ENCODE data around the gene ABHD18. TPM values are rescaled to one million over a fixed set of nuclear protein-coding genes. Genes with fewer than 3 reads are reported as not detected.
A peak's percentile ranks its signal among the peaks of the same experiment; 100 is the strongest.
"Not testable (repeated sequence)": the region's sequence is repeated elsewhere in the genome, so short reads cannot be mapped to it uniquely, and the experiment has no call there.

ABHD18 gene
- 10 to 100 TPM; 23.5 to 24.6 TPM for total RNA-seq
- polyA plus RNA-seq = 10 to 100 TPM; 10.2 to 10.6 TPM

GRCh38 chr4:127965062-127965802 is at the start of gene ABHD18, which contains the start of gene MFSD8:
Gene ABHD18 (plus strand): TSS chr4:127965406. CDS start chr4:127982956, 17,550 bp downstream.
Gene MFSD8 (minus strand): TSS chr4:127965173. CDS start chr4:127965133, 40 bp downstream.
- Mint-ChIP-seq H3K4me1 (peaks cover 27 to 58% (median 43%) of the 10 kb centered on the region in 4 donors), H3K9me3 (no peaks in the 10 kb centered on the region), H3K4me3 (peak within 1 kb of the TSS; percentile 89 to 98 (median 96)), H3K36me3 (peaks cover 3 to 29% of the 10 kb centered on the region in 2 donors), H3K27ac (peak within 1 kb of the TSS; percentile 86 to 98 (median 97)), H3K27me3 (no peaks in the 10 kb centered on the region)
- H3K4me3 ChIP-seq (ENCODE audit: low read length in 2 of 2) = peak within 1 kb of the TSS; percentile 90 to 91
- H3K27me3 ChIP-seq (ENCODE audit: insufficient read depth, low read length) = no peaks in the 10 kb centered on the region
- intact Hi-C loops (cut with micrococcal nuclease) = loop anchor here (1.0 to 5.0 kb wide), 7 partner anchors 18 to 1128 kb away; partner anchors contain the start of genes HSPA4L, JADE1, LARP1B and PLK4
- H3K27ac ChIP-seq (ENCODE audit: low read depth, low read length) = peak within 1 kb of the TSS; percentile 92
- no peaks in the 10 kb centered on the region for H3K36me3 ChIP-seq (ENCODE audit: insufficient read depth, low read length)
- POLR2A ChIA-PET (ENCODE audit: partially characterized antibody) = interaction anchor here (0.7 to 4.0 kb wide), 16 partner anchors 9 to 1129 kb away, joined by 3 to 113 read pairs (median 5); partner anchors contain the start of genes JADE1, LARP1B, PGRMC2 and PLK4
- peaks cover 48% of the 10 kb centered on the region for H3K4me1 ChIP-seq (ENCODE audit: insufficient read depth, low read length)
- CTCF ChIA-PET (ENCODE audit: partially characterized antibody) = interaction anchor here (0.8 to 1.7 kb wide), 8 partner anchors 13 to 324 kb away, joined by 3 to 21 read pairs (median 6); partner anchors contain the start of genes LARP1B and PLK4
- DNase-seq = peak; percentile 98 to 99 (median 99)
- H3K9me3 ChIP-seq (ENCODE audit: control insufficient read depth in 1 of 2, low read length in 2 of 2) = no peaks in the 10 kb centered on the region

GRCh38 chr4:127916512-127916911 is 48.7 kb upstream of the ABHD18 start:
- POLR2A ChIA-PET (ENCODE audit: partially characterized antibody) = interaction anchor here (1.5 kb wide), 1 partner anchor 35 kb away, joined by 3 read pairs; the partner anchor contains the start of gene PLK4
- Histone ChIP-seq H3K9me3 (ENCODE audit: control insufficient read depth in 1 of 2, low read length in 2 of 2) (no peaks in the 10 kb centered on the region), H3K27ac (ENCODE audit: low read depth, low read length) (no peak overlapping the region), H3K27me3 (ENCODE audit: insufficient read depth, low read length) (no peaks in the 10 kb centered on the region), H3K4me1 (ENCODE audit: insufficient read depth, low read length) (no peaks in the 10 kb centered on the region), H3K4me3 (ENCODE audit: low read length in 2 of 2) (no peak overlapping the region), H3K36me3 (ENCODE audit: insufficient read depth, low read length) (peaks cover 12% of the 10 kb centered on the region)
- H3K27ac Mint-ChIP-seq = no peak overlapping the region
- peaks cover 31 to 33% of the 10 kb centered on the region in 2 donors for H3K36me3 Mint-ChIP-seq
- no peak for DNase-seq
- CTCF ChIA-PET (ENCODE audit: partially characterized antibody) = interaction anchor here (0.9 kb wide), 1 partner anchor 243 kb away, joined by 3 read pairs; no protein-coding TSS in a partner anchor
- peaks cover 0 to 2% (median under 1%) of the 10 kb centered on the region in 4 donors for H3K4me1 Mint-ChIP-seq
- intact Hi-C loops (cut with micrococcal nuclease) = no loop called here
- no peak overlapping the region for H3K4me3 Mint-ChIP-seq
- H3K9me3 Mint-ChIP-seq = no peaks in the 10 kb centered on the region
- no peaks in the 10 kb centered on the region for H3K27me3 Mint-ChIP-seq

GRCh38 chr4:127917151-127917550 is 48.1 kb upstream of the ABHD18 start:
- no peak for DNase-seq
- H3K4me3 ChIP-seq (ENCODE audit: low read length in 2 of 2) = no peak overlapping the region
- ChIA-PET CTCF (ENCODE audit: partially characterized antibody) (interaction anchor here (0.9 kb wide), 1 partner anchor 242 kb away, joined by 3 read pairs; no protein-coding TSS in a partner anchor), POLR2A (ENCODE audit: partially characterized antibody) (interaction anchor here (1.5 kb wide), 1 partner anchor 36 kb away, joined by 3 read pairs; the partner anchor contains the start of gene PLK4)
- Mint-ChIP-seq H3K36me3 (peaks cover 31 to 38% of the 10 kb centered on the region in 2 donors), H3K27me3 (no peaks in the 10 kb centered on the region), H3K9me3 (no peaks in the 10 kb centered on the region), H3K27ac (peak overlapping the region in 1 of 7 donors; percentile 51), H3K4me3 (no peak overlapping the region), H3K4me1 (peaks cover 0 to 2% (median under 1%) of the 10 kb centered on the region in 4 donors)
- no peaks in the 10 kb centered on the region for H3K9me3 ChIP-seq (ENCODE audit: control insufficient read depth in 1 of 2, low read length in 2 of 2)
- H3K27ac ChIP-seq (ENCODE audit: low read depth, low read length) = no peak overlapping the region
- intact Hi-C loops (cut with micrococcal nuclease) = no loop called here
- H3K27me3 ChIP-seq (ENCODE audit: insufficient read depth, low read length) = no peaks in the 10 kb centered on the region
- H3K4me1 ChIP-seq (ENCODE audit: insufficient read depth, low read length) = no peaks in the 10 kb centered on the region
- H3K36me3 ChIP-seq (ENCODE audit: insufficient read depth, low read length) = peaks cover 12% of the 10 kb centered on the region

- Mint-ChIP-seq H3K4me3 (no peak overlapping the region), H3K36me3 (peaks cover 53 to 63% of the 10 kb centered on the region in 2 donors), H3K27ac (no peak overlapping the region), H3K9me3 (peaks cover 0 to 2% (median 0%) of the 10 kb centered on the region in 8 donors), H3K4me1 (peaks cover 0 to 1% (median under 1%) of the 10 kb centered on the region in 4 donors), H3K27me3 (no peaks in the 10 kb centered on the region)
- intact Hi-C loops (cut with micrococcal nuclease) = no loop called here
- CTCF ChIA-PET (ENCODE audit: partially characterized antibody) = no interaction called here
- DNase-seq = no peak
- H3K4me3 ChIP-seq (ENCODE audit: low read length in 2 of 2) = no peak overlapping the region
- H3K9me3 ChIP-seq (ENCODE audit: control insufficient read depth in 1 of 2, low read length in 2 of 2) = no peaks in the 10 kb centered on the region
- H3K36me3 ChIP-seq (ENCODE audit: insufficient read depth, low read length) = peaks cover 12% of the 10 kb centered on the region
- H3K27ac ChIP-seq (ENCODE audit: low read depth, low read length) = no peak overlapping the region
- POLR2A ChIA-PET (ENCODE audit: partially characterized antibody) = no interaction called here
- H3K4me1 ChIP-seq (ENCODE audit: insufficient read depth, low read length) = no peaks in the 10 kb centered on the region
- no peaks in the 10 kb centered on the region for H3K27me3 ChIP-seq (ENCODE audit: insufficient read depth, low read length)
Observed at GRCh38 chr4:127920521-127920920, 44.7 kb upstream of the ABHD18 start.

- no peak for DNase-seq
- Histone ChIP-seq H3K27me3 (ENCODE audit: insufficient read depth, low read length) (no peaks in the 10 kb centered on the region), H3K4me1 (ENCODE audit: insufficient read depth, low read length) (no peaks in the 10 kb centered on the region), H3K27ac (ENCODE audit: low read depth, low read length) (no peak overlapping the region), H3K9me3 (ENCODE audit: control insufficient read depth in 1 of 2, low read length in 2 of 2) (no peaks in the 10 kb centered on the region), H3K4me3 (ENCODE audit: low read length in 2 of 2) (no peak overlapping the region), H3K36me3 (ENCODE audit: insufficient read depth, low read length) (peaks cover 12% of the 10 kb centered on the region)
- Mint-ChIP-seq H3K36me3 (peaks cover 59 to 71% of the 10 kb centered on the region in 2 donors), H3K27ac (no peak overlapping the region), H3K27me3 (no peaks in the 10 kb centered on the region), H3K4me3 (no peak overlapping the region), H3K9me3 (peaks cover 0 to 2% (median 0%) of the 10 kb centered on the region in 8 donors), H3K4me1 (peaks cover 0 to 1% (median under 1%) of the 10 kb centered on the region in 4 donors)
- intact Hi-C loops (cut with micrococcal nuclease) = no loop called here
- ChIA-PET CTCF (ENCODE audit: partially characterized antibody) (no interaction called here), POLR2A (ENCODE audit: partially characterized antibody) (no interaction called here)
Observed at GRCh38 chr4:127922226-127922625, 43.0 kb upstream of the ABHD18 start.

GRCh38 chr4:127925720-127926119 is 39.5 kb upstream of the ABHD18 start:
- H3K27ac ChIP-seq (ENCODE audit: low read depth, low read length); H3K9me3 ChIP-seq (ENCODE audit: control insufficient read depth in 1 of 2, low read length in 2 of 2); H3K36me3 ChIP-seq (ENCODE audit: insufficient read depth, low read length); intact Hi-C loops (cut with micrococcal nuclease); H3K4me1 ChIP-seq (ENCODE audit: insufficient read depth, low read length); H3K9me3 Mint-ChIP-seq; H3K27ac Mint-ChIP-seq; H3K4me1 Mint-ChIP-seq; H3K4me3 ChIP-seq (ENCODE audit: low read length in 2 of 2); CTCF ChIA-PET (ENCODE audit: partially characterized antibody); H3K4me3 Mint-ChIP-seq; H3K27me3 Mint-ChIP-seq; DNase-seq; H3K27me3 ChIP-seq (ENCODE audit: insufficient read depth, low read length); POLR2A ChIA-PET (ENCODE audit: partially characterized antibody): not testable (repeated sequence)
- H3K36me3 Mint-ChIP-seq = peaks cover 56 to 62% of the 10 kb centered on the region in 2 donors

GRCh38 chr4:127930175-127930574 is 35.0 kb upstream of the ABHD18 start:
- H3K36me3 Mint-ChIP-seq = peaks cover 30 to 32% of the 10 kb centered on the region in 2 donors
- H3K9me3 Mint-ChIP-seq = peaks cover 0 to 2% (median 0%) of the 10 kb centered on the region in 8 donors
- no peaks in the 10 kb centered on the region for H3K36me3 ChIP-seq (ENCODE audit: insufficient read depth, low read length)
- no peaks in the 10 kb centered on the region for H3K4me1 ChIP-seq (ENCODE audit: insufficient read depth, low read length)
- DNase-seq = no peak
- H3K4me1 Mint-ChIP-seq = no peaks in the 10 kb centered on the region
- ChIA-PET CTCF (ENCODE audit: partially characterized antibody) (no interaction called here), POLR2A (ENCODE audit: partially characterized antibody) (no interaction called here)
- no peak overlapping the region for H3K4me3 ChIP-seq (ENCODE audit: low read length in 2 of 2)
- no peak overlapping the region for H3K4me3 Mint-ChIP-seq
- no peaks in the 10 kb centered on the region for H3K9me3 ChIP-seq (ENCODE audit: control insufficient read depth in 1 of 2, low read length in 2 of 2)
- peak overlapping the region in 1 of 7 donors; percentile 48 for H3K27ac Mint-ChIP-seq
- no peaks in the 10 kb centered on the region for H3K27me3 ChIP-seq (ENCODE audit: insufficient read depth, low read length)
- intact Hi-C loops (cut with micrococcal nuclease) = no loop called here
- no peaks in the 10 kb centered on the region for H3K27me3 Mint-ChIP-seq
- H3K27ac ChIP-seq (ENCODE audit: low read depth, low read length) = no peak overlapping the region

Measured in CD4-positive, alpha-beta memory T cell (primary cell).